ENCODE results near the gene CUBN.

CUBN gene

DNA sequence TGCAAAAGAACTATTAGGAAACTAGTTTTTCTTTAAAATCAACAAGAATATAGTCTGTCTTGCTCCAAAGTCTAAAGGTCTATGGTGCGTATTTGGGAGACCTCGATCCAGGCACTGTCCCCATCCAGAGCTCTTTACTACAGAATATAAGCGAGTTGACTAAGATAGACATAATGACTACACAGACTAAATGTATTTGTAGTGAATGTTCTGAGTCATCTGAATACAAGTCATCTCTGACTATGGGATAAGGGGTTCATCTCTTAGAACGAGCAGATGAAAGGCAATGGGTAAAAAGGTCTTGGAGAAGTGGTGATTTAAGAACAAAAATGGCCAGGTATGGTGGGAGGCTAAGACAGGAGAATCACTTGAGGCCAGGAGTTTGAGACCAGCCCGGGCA lies 176.3 kb downstream of the CUBN start:
- Histone ChIP-seq H3K9me3 (ENCODE audit: control insufficient read depth, low read length) (no peaks in the 10 kb centered on the region), H3K27me3 (ENCODE audit: control insufficient read depth, insufficient read depth, low read length) (no peaks in the 10 kb centered on the region), H3K9ac (ENCODE audit: low read length) (no peak overlapping the region), H3K4me3 (ENCODE audit: low read length) (no peak overlapping the region), H3K36me3 (ENCODE audit: control insufficient read depth, insufficient read depth, low read length) (no peaks in the 10 kb centered on the region), H3K4me1 (ENCODE audit: control insufficient read depth, insufficient read depth, low read length) (no peaks in the 10 kb centered on the region)

- H3K9ac ChIP-seq (ENCODE audit: low read length): no peak overlapping the region
- H3K27me3 ChIP-seq (ENCODE audit: control insufficient read depth, insufficient read depth, low read length): no peaks in the 10 kb centered on the region
- no peaks in the 10 kb centered on the region for H3K36me3 ChIP-seq (ENCODE audit: control insufficient read depth, insufficient read depth, low read length)
- no peak overlapping the region for H3K4me3 ChIP-seq (ENCODE audit: low read length)
- no peaks in the 10 kb centered on the region for H3K4me1 ChIP-seq (ENCODE audit: control insufficient read depth, insufficient read depth, low read length)
- no peaks in the 10 kb centered on the region for H3K9me3 ChIP-seq (ENCODE audit: control insufficient read depth, low read length)
These were observed 177.0 kb downstream of the CUBN start for GRCh38 chr10:16952610-16953009.

DNA sequence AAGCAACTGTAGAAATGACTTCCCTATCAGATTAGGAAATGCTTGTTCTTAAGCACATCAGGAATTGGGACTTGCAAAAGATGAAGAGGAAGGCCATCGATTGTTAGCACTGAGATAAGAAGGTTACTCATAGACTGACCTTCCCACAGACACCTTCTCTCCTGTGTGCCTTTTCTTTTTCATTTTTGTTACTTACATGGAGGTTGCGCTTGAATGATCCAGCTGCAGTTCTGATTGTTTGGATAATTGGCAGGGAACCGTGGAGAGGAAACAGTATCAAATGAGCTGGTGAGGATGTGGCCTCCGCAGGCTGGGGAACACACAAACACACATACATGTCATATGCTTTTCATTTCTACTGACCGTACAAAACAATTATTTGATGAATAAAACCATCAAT lies 177.5 kb downstream of the CUBN start:
- Histone ChIP-seq H3K4me3 (ENCODE audit: low read length) (no peak overlapping the region), H3K4me1 (ENCODE audit: control insufficient read depth, insufficient read depth, low read length) (no peaks in the 10 kb centered on the region), H3K27me3 (ENCODE audit: control insufficient read depth, insufficient read depth, low read length) (no peaks in the 10 kb centered on the region), H3K36me3 (ENCODE audit: control insufficient read depth, insufficient read depth, low read length) (no peaks in the 10 kb centered on the region), H3K9me3 (ENCODE audit: control insufficient read depth, low read length) (no peaks in the 10 kb centered on the region), H3K9ac (ENCODE audit: low read length) (no peak overlapping the region)

GRCh38 chr10:16950656-16951601 lies 178.7 kb downstream of the CUBN start:
- H3K4me1 ChIP-seq (ENCODE audit: control insufficient read depth, insufficient read depth, low read length): no peaks in the 10 kb centered on the region
- H3K36me3 ChIP-seq (ENCODE audit: control insufficient read depth, insufficient read depth, low read length): no peaks in the 10 kb centered on the region
- no peaks in the 10 kb centered on the region for H3K9me3 ChIP-seq (ENCODE audit: control insufficient read depth, low read length)
- H3K4me3 ChIP-seq (ENCODE audit: low read length): no peak overlapping the region
- H3K27me3 ChIP-seq (ENCODE audit: control insufficient read depth, insufficient read depth, low read length): no peaks in the 10 kb centered on the region
- H3K9ac ChIP-seq (ENCODE audit: low read length): no peak overlapping the region

DNA sequence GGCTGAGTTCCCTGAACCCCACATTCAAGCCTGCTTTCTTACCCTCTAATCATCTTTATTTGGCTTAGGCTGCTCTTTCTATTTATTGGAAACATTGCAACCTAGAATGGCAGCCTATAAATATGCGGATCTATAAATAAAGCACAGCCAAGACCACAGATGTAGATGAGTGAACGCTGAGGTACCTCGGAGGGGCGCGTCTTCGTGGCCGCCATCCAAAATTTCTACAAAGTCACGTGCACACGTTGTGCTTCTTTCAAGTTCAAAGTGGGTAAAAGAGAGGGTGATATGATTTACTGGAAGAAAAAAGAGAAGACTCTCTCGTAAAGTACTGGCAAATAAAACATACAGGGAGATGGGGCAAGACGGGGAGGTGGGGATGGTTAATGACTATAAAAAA lies 179.8 kb downstream of the CUBN start:
- Histone ChIP-seq H3K4me3 (ENCODE audit: low read length) (no peak overlapping the region), H3K36me3 (ENCODE audit: control insufficient read depth, insufficient read depth, low read length) (no peaks in the 10 kb centered on the region)

GRCh38 chr10:16948361-16948760 lies 181.2 kb downstream of the CUBN start:
- Histone ChIP-seq H3K4me3 (ENCODE audit: low read length) (no peak overlapping the region), H3K4me1 (ENCODE audit: control insufficient read depth, insufficient read depth, low read length) (no peaks in the 10 kb centered on the region), H3K9ac (ENCODE audit: low read length) (no peak overlapping the region), H3K27me3 (ENCODE audit: control insufficient read depth, insufficient read depth, low read length) (no peaks in the 10 kb centered on the region), H3K36me3 (ENCODE audit: control insufficient read depth, insufficient read depth, low read length) (no peaks in the 10 kb centered on the region), H3K9me3 (ENCODE audit: control insufficient read depth, low read length) (no peaks in the 10 kb centered on the region)

More for the DNA sequence above, 179.8 kb downstream of the CUBN start:
- Histone ChIP-seq H3K9ac (ENCODE audit: low read length) (no peak overlapping the region), H3K4me1 (ENCODE audit: control insufficient read depth, insufficient read depth, low read length) (no peaks in the 10 kb centered on the region), H3K9me3 (ENCODE audit: control insufficient read depth, low read length) (no peaks in the 10 kb centered on the region), H3K27me3 (ENCODE audit: control insufficient read depth, insufficient read depth, low read length) (no peaks in the 10 kb centered on the region)

DNA sequence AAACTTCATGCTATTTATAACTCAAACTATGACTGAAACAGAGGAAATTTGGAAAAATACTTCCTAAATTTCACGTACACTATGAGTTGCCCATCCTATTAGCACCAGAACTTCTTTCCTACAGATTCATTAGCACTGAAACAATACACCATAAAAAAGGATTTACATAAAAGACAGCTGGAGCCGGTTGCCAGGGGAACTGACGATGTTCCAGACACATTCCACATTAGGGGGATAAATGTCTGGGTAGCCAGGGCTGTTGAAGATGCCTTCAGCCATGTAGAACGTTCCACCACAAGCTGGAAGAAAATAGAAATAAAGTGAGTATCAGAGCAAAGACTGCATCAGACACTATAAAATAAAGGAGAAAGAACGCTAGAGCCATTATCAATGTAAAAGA lies 182.5 kb downstream of the CUBN start:
- Histone ChIP-seq H3K36me3 (ENCODE audit: control insufficient read depth, insufficient read depth, low read length) (no peaks in the 10 kb centered on the region), H3K4me1 (ENCODE audit: control insufficient read depth, insufficient read depth, low read length) (no peaks in the 10 kb centered on the region), H3K9ac (ENCODE audit: low read length) (no peak overlapping the region), H3K27me3 (ENCODE audit: control insufficient read depth, insufficient read depth, low read length) (no peaks in the 10 kb centered on the region), H3K4me3 (ENCODE audit: low read length) (no peak overlapping the region), H3K9me3 (ENCODE audit: control insufficient read depth, low read length) (no peaks in the 10 kb centered on the region)

GRCh38 chr10:16945593-16945992 lies 184.0 kb downstream of the CUBN start:
- H3K9ac ChIP-seq (ENCODE audit: low read length): no peak overlapping the region
- H3K27me3 ChIP-seq (ENCODE audit: control insufficient read depth, insufficient read depth, low read length): no peaks in the 10 kb centered on the region
- no peaks in the 10 kb centered on the region for H3K4me1 ChIP-seq (ENCODE audit: control insufficient read depth, insufficient read depth, low read length)
- H3K36me3 ChIP-seq (ENCODE audit: control insufficient read depth, insufficient read depth, low read length): no peaks in the 10 kb centered on the region
- no peaks in the 10 kb centered on the region for H3K9me3 ChIP-seq (ENCODE audit: control insufficient read depth, low read length)
- H3K4me3 ChIP-seq (ENCODE audit: low read length): no peak overlapping the region

DNA sequence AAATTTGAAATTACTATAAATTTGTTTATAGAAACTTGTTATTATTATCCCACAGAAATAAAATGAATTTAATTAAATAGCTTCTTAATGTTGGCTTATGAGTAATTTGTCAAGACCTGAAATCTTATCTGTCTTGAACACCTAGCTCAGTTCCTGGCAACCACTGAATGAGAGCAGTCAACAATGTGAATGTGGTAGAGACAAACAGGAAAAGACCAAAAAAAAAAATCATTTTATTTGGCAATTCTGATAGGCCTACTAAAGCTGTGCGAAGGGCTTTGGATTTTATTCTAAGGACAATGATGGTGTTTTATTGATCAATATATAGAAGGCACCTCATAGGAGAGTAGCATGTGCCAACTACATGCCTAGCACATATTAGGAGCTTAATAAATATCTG lies 184.6 kb downstream of the CUBN start:
- Histone ChIP-seq H3K36me3 (ENCODE audit: control insufficient read depth, insufficient read depth, low read length) (no peaks in the 10 kb centered on the region), H3K9ac (ENCODE audit: low read length) (no peak overlapping the region), H3K27me3 (ENCODE audit: control insufficient read depth, insufficient read depth, low read length) (no peaks in the 10 kb centered on the region), H3K4me3 (ENCODE audit: low read length) (no peak overlapping the region), H3K4me1 (ENCODE audit: control insufficient read depth, insufficient read depth, low read length) (no peaks in the 10 kb centered on the region), H3K9me3 (ENCODE audit: control insufficient read depth, low read length) (no peaks in the 10 kb centered on the region)

GRCh38 chr10:16944402-16944801 lies 185.2 kb downstream of the CUBN start:
- Histone ChIP-seq H3K27me3 (ENCODE audit: control insufficient read depth, insufficient read depth, low read length) (no peaks in the 10 kb centered on the region), H3K36me3 (ENCODE audit: control insufficient read depth, insufficient read depth, low read length) (no peaks in the 10 kb centered on the region), H3K4me3 (ENCODE audit: low read length) (no peak overlapping the region), H3K9ac (ENCODE audit: low read length) (no peak overlapping the region), H3K9me3 (ENCODE audit: control insufficient read depth, low read length) (no peaks in the 10 kb centered on the region), H3K4me1 (ENCODE audit: control insufficient read depth, insufficient read depth, low read length) (no peaks in the 10 kb centered on the region)

DNA sequence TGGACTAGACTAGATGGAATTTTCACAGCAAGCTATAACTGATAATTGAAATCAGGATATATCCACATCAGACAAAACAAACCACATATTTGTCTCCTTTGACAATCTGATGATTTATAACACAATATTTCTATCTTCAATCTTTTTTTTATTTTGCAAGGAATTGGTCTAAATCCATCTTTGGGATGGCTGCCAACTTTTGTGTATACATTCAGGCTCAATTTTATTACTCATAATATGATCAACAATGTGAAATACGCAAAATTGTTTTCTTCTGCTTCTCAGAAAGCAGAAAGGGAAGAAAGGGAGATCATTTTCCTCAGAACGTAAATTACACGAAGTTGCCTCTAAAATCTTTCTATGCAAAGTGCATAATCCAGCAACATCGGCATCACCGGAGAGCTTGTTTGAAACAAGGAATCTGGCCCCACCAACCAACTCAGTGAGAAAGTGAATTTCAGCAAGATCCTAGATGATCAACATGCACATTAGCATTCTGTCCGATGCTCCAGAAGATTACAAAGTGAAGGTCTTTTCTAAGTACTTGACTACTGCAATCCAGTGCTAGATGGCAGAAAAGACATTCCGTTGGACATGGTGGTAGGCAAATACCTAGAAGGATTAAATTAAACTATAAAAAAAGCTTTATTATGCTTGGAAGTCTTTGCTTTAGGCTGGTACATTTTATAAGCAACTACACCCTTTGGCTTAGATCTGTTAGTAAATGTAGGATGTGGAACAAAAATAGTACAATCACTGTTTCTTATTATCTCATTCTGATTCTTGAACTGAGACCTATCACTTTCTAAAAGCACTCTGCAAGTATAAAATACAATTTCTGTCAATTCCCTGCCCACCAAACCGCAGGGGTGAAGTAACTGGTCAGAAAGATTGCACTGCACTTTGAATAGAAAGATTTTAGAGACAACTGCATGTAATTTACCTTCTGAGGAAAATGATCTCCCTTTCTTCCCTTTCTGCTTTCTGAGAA lies 186.0 kb downstream of the CUBN start:
- H3K27me3 ChIP-seq (ENCODE audit: control insufficient read depth, insufficient read depth, low read length): no peaks in the 10 kb centered on the region
- no peaks in the 10 kb centered on the region for H3K9me3 ChIP-seq (ENCODE audit: control insufficient read depth, low read length)
- H3K4me3 ChIP-seq (ENCODE audit: low read length): no peak overlapping the region
- H3K9ac ChIP-seq (ENCODE audit: low read length): no peak overlapping the region
- no peaks in the 10 kb centered on the region for H3K36me3 ChIP-seq (ENCODE audit: control insufficient read depth, insufficient read depth, low read length)
- no peaks in the 10 kb centered on the region for H3K4me1 ChIP-seq (ENCODE audit: control insufficient read depth, insufficient read depth, low read length)
